PFSK-1 (cell line): ENCODE measurements around the gene HTT.

Experiments
- FOXP2 ChIP-seq: optimal IDR thresholded peaks from 2 replicates; pipeline ENCODE3; 2011; ENCODE audit warnings: borderline replicate concordance, control low read depth, inconsistent platforms; ENCODE audit not compliant: insufficient read depth; ENCODE audit errors: extremely low read length, extremely low read depth
- POLR2AphosphoS5 ChIP-seq: IDR thresholded peaks from 2 replicates; pipeline ENCODE4 v1.6.1; 2012; ENCODE audit warnings: low read depth, mild to moderate bottlenecking, control low read depth, low read length, moderate library complexity
- REST ChIP-seq, 2 experiments: IDR thresholded peaks; 2 replicates each; pipeline versions ENCODE4 v1.6.1 to v1.8.0; 2011 to 2012; ENCODE audit warnings: low read depth in 2 of 2, low read length in 2 of 2, control low read depth in 1 of 2, inconsistent platforms in 1 of 2, mild to moderate bottlenecking in 1 of 2, moderate library complexity in 1 of 2; ENCODE audit not compliant: insufficient read depth in 1 of 2
- SIN3A ChIP-seq: IDR thresholded peaks from 2 replicates; pipeline ENCODE4 v1.6.1; 2012; ENCODE audit warnings: mild to moderate bottlenecking, low read length, moderate library complexity, borderline replicate concordance; ENCODE audit not compliant: insufficient read depth
- TAF1 ChIP-seq: IDR thresholded peaks from 2 replicates; pipeline ENCODE4 v1.6.1; 2012; ENCODE audit warnings: low read length, control low read depth, borderline replicate concordance; ENCODE audit not compliant: insufficient read depth

The HTT gene

DNA sequence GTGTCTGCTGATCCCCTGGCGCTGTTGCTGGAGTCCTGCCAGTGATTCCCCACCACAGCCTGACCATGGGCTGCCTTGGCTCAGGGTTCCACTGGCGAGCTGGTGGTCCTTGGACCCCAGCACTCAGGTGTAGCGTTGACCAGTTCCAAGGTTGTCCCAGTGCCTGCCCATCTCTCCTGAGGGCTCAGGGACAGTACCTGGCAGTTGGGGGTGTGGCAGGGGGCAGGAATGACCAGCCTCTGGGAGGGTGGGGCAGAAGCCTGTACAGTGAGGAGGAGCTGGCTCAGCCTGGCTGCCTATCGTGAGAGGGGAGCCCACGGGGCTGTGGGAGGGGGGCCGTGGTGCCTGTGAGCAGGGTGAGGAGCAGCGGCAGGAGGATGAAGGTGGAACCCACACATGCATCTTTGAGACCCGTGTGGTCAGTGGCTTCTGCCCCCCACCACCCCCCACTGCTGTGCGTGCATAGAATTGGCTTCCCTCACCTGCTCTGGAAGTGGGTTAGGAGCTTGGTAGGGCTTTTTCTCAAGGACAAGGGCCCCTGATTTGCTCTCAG lies 161.9 kb downstream of the HTT start:
- TF ChIP-seq REST (IDR thresholded peaks at IDR 0.05; ENCODE audit: insufficient read depth in 1 of 2, low read depth in 2 of 2, low read length in 2 of 2) (no peak), FOXP2 (no peak), TAF1 (no peak), SIN3A (no peak), POLR2AphosphoS5 (no peak)

DNA sequence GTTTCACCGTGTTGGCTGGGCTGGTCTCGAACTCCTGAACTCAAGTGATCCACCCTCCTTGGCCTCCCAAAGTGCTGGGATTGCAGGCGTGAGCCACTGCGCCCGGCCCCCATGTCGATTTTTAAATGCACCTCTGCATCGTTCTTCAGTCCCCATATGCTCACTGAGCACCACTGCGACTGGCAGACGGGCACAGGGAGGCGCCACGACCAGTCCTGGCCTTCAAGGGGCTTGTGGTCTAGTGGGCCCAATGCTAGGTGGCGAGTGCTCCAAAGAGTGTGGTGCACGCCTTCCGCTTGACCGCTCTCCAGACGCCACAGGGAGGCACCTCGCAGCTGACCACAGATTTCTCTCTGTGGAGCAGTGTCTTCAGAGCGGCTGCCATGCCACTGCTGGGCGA lies 162.8 kb downstream of the HTT start:
- TF ChIP-seq FOXP2 = no peak
- no peak for TF ChIP-seq REST (IDR thresholded peaks at IDR 0.05; ENCODE audit: insufficient read depth in 1 of 2, low read depth in 2 of 2, low read length in 2 of 2)
- no peak for TF ChIP-seq POLR2AphosphoS5
- no peak for TF ChIP-seq SIN3A
- no peak for TF ChIP-seq TAF1

- TF ChIP-seq POLR2AphosphoS5 = no peak
- no peak for TF ChIP-seq FOXP2
- TF ChIP-seq SIN3A = no peak
- no peak for TF ChIP-seq TAF1
- TF ChIP-seq REST (IDR thresholded peaks at IDR 0.05; ENCODE audit: insufficient read depth in 1 of 2, low read depth in 2 of 2, low read length in 2 of 2) = no peak
Observed at GRCh38 chr4:3237712-3238560, 163.5 kb downstream of the HTT start.

- no peak for TF ChIP-seq SIN3A
- no peak for TF ChIP-seq TAF1
- no peak for TF ChIP-seq POLR2AphosphoS5
- TF ChIP-seq FOXP2 = no peak
- no peak for TF ChIP-seq REST (IDR thresholded peaks at IDR 0.05; ENCODE audit: insufficient read depth in 1 of 2, low read depth in 2 of 2, low read length in 2 of 2)
Observed at GRCh38 chr4:3238721-3239120, 164.2 kb downstream of the HTT start.
